IPS-18c (cell line): ENCODE measurements around the gene FOXL3.
"Not testable (repeated sequence)": the region's sequence is repeated elsewhere in the genome, so short reads cannot be mapped to it uniquely, and the experiment has no call there.

Experiments
- H3K4me3 ChIP-seq: 2 replicates; pipeline ENCODE4 v1.7.0; 2013; ENCODE audit warnings: low read depth, mild to moderate bottlenecking, low read length, moderate library complexity; ENCODE audit not compliant: insufficient read depth
- H3K9me3 ChIP-seq: one replicate; pipeline ENCODE4 v1.6.1; 2013; ENCODE audit warnings: mild to moderate bottlenecking, low read length, moderate library complexity; ENCODE audit not compliant: control insufficient read depth, insufficient read depth

FOXL3 gene

GRCh38 chr7:293681-294439 is 3.9 kb downstream of the FOXL3 start:
- Histone ChIP-seq H3K9me3 (peaks cover 5% of the 10 kb centered on the region), H3K4me3 (no peak overlapping the region)

GRCh38 chr7:294440-295154 is 4.6 kb downstream of the FOXL3 start:
- H3K4me3 ChIP-seq, result no peak overlapping the region
- peaks cover 5% of the 10 kb centered on the region for H3K9me3 ChIP-seq

- Histone ChIP-seq H3K9me3 (peaks cover 2% of the 10 kb centered on the region), H3K4me3 (no peak overlapping the region)
These were observed 5.5 kb downstream of the FOXL3 start for GRCh38 chr7:295155-296154.

GRCh38 chr7:296373-296945 is 6.5 kb downstream of the FOXL3 start:
- Histone ChIP-seq H3K4me3 (no peak overlapping the region), H3K9me3 (no peaks in the 10 kb centered on the region)

- not testable (repeated sequence) for H3K9me3 ChIP-seq, H3K4me3 ChIP-seq
These were observed 7.2 kb downstream of the FOXL3 start for GRCh38 chr7:297141-297540.

GRCh38 chr7:297611-298374 is 7.8 kb downstream of the FOXL3 start:
- Histone ChIP-seq H3K9me3 (peaks cover 2% of the 10 kb centered on the region), H3K4me3 (no peak overlapping the region)

GRCh38 chr7:298375-298702 is 8.4 kb downstream of the FOXL3 start:
- Histone ChIP-seq H3K4me3 (no peak overlapping the region), H3K9me3 (peaks cover 2% of the 10 kb centered on the region)

- H3K9me3 ChIP-seq, result peaks cover 2% of the 10 kb centered on the region
- no peak overlapping the region for H3K4me3 ChIP-seq
These were observed 8.8 kb downstream of the FOXL3 start for GRCh38 chr7:298743-299142.

GRCh38 chr7:299169-299568 is 9.2 kb downstream of the FOXL3 start:
- no peak overlapping the region for H3K4me3 ChIP-seq
- peaks cover 2% of the 10 kb centered on the region for H3K9me3 ChIP-seq

- H3K9me3 ChIP-seq, result peaks cover 2% of the 10 kb centered on the region
These were observed 9.7 kb downstream of the FOXL3 start for GRCh38 chr7:299628-300027.

GRCh38 chr7:300048-300447 is 10.1 kb downstream of the FOXL3 start:
- peaks cover 2% of the 10 kb centered on the region for H3K9me3 ChIP-seq
- H3K4me3 ChIP-seq, result no peak overlapping the region

More at GRCh38 chr7:299628-300027, 9.7 kb downstream of the FOXL3 start:
- no peak overlapping the region for H3K4me3 ChIP-seq

GRCh38 chr7:300546-301290 is 10.7 kb downstream of the FOXL3 start:
- Histone ChIP-seq H3K4me3 (no peak overlapping the region), H3K9me3 (peaks cover 2% of the 10 kb centered on the region)

GRCh38 chr7:301291-302053 is 11.5 kb downstream of the FOXL3 start:
- Histone ChIP-seq H3K4me3 (no peak overlapping the region), H3K9me3 (peaks cover 2% of the 10 kb centered on the region)

GRCh38 chr7:302054-302992 is 12.4 kb downstream of the FOXL3 start:
- Histone ChIP-seq H3K9me3 (peaks cover 2% of the 10 kb centered on the region), H3K4me3 (no peak overlapping the region)
